Measurements from ENCODE around the gene UVSSA. TPM values are rescaled to one million over a fixed set of nuclear protein-coding genes. Genes with fewer than 3 reads are reported as not detected.

UVSSA gene
- total and polyA plus RNA-seq, 8 donors: 12.8 to 36.6 (median 18.8) TPM

- Histone ChIP-seq H3K27ac (no peak overlapping the region), H3K4me1 (peaks cover 0 to 5% of the 10 kb centered on the region in 2 donors), H3K27me3 (no peaks in the 10 kb centered on the region), H3K9me3 (no peaks in the 10 kb centered on the region), H3K36me3 (peaks cover 0 to 48% of the 10 kb centered on the region in 2 donors), H3K4me3 (no peak overlapping the region)
- no peak for ATAC-seq
- TF ChIP-seq CTCF (IDR thresholded peaks at IDR 0.05): no peak
- intact Hi-C loops (cut with DNase I): loop anchor here in 1 of 2 donors (10.0 kb wide), 1 partner anchor 256 kb away; no protein-coding TSS in a partner anchor
- peak in 2 of 4 donors; percentile 28 to 71 for DNase-seq
Observed at GRCh38 chr4:1368421-1369090, 21.5 kb downstream of the UVSSA start.

DNA sequence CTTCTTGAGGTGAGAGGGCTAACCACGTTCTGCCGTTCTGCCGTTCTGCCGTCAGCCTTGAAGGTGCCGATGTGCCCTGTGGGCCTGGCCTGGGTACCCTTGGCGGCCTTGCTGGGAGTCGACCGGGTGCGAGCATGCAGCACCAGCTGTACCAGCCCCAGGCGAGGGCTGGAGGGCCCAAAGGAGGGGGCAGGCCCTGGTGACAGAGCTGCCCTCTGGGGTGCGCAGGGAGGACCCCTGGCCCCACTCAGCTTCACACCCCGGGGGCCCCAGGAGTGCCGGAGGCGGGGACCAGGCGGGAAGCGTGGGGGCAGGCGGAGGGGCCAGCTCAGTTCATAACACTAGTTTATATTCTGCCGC is 22.1 kb downstream of the UVSSA start:
- H3K4me3 ChIP-seq: no peak overlapping the region
- DNase-seq (peak in 1 of 4 donors; percentile 72), ATAC-seq (no peak)
- H3K9me3 ChIP-seq: no peaks in the 10 kb centered on the region
- H3K27ac ChIP-seq: no peak overlapping the region
- TF ChIP-seq CTCF (IDR thresholded peaks at IDR 0.05): no peak
- H3K36me3 ChIP-seq: peaks cover 0 to 51% of the 10 kb centered on the region in 2 donors
- intact Hi-C loops (cut with DNase I): loop anchor here in 1 of 2 donors (10.0 kb wide), 1 partner anchor 256 kb away; no protein-coding TSS in a partner anchor
- no peaks in the 10 kb centered on the region for H3K27me3 ChIP-seq
- peaks cover 0 to 5% of the 10 kb centered on the region in 2 donors for H3K4me1 ChIP-seq

DNA sequence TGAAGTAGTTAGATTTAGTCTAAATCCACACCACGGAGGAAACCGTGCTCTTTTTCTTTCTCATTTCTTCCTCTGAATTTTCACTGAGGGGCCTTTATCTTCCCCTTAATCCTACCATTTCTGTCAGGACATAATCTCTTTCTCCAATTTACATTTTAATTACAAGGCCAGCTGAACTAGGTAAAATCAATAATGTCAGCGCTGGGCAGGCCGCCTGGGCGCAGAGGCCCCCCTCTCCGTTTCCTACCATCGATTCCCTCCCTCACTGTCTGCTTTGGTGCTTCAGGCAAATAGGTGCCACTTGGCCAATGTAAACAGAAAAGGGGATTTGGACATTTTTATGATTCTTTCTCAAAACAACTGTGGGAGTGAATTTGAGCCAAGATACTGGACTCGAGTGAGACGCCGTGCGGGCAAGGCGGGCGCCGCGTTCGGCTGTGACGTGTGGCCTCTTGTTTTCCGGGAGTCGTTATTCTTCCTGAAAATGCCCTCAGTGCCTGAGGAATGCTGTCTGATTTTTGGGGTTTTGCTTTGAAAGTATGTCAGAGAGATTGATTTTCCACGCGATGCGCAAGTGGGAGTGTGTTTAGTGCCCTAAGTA is 22.6 kb downstream of the UVSSA start:
- no peak for ATAC-seq
- H3K4me1 ChIP-seq: peaks cover 0 to 5% of the 10 kb centered on the region in 2 donors
- peak in 1 of 4 donors; percentile 50 for DNase-seq
- no peak overlapping the region for H3K4me3 ChIP-seq
- H3K27ac ChIP-seq: no peak overlapping the region
- no peaks in the 10 kb centered on the region for H3K27me3 ChIP-seq
- H3K9me3 ChIP-seq: no peaks in the 10 kb centered on the region
- no peak for TF ChIP-seq CTCF (IDR thresholded peaks at IDR 0.05)
- H3K36me3 ChIP-seq: peaks cover 0 to 57% of the 10 kb centered on the region in 2 donors
- intact Hi-C loops (cut with DNase I): loop anchor here in 1 of 2 donors (10.0 kb wide), 1 partner anchor 255 kb away; no protein-coding TSS in a partner anchor

DNA sequence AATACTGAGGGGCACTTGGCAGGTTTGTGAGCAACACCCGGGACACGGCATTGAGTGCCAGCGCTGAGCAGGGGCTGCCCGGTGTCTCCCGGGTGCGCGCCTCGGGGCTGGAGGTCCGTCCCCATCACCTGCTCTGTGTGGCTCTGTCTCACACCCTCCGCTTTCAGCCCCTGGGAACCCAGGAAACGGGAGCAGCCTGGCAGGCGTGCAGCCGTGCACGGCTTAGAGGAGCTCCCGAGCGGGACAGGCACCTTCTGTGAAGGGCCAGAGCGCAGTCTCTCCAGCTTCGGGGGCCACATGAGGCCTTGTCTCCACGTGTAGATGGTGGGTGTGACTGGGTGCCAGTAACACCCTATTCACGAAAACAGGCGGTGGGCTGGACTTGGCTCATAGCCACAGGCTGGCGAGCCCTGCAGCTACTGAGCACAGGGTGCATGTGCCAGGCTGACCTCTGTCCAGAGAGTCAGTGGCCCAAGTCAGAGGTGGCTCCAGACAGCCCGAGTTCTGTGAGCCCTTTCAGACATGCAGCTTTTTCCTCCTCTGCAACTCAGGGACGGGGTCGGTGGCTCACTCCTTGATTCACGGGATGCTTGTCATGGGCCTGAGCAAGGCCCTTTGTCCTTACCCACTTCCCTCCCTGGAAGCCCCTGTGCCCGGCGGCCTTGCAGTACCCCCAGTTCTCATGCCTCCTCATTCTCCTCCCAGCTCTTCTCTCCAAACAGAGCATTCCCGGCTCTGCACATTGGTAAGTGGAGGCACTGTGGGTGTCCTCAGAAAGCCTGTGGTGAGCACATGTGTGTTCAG is 23.5 kb downstream of the UVSSA start:
- Histone ChIP-seq H3K27me3 (no peaks in the 10 kb centered on the region), H3K36me3 (peaks cover 0 to 66% of the 10 kb centered on the region in 2 donors), H3K4me1 (no peaks in the 10 kb centered on the region), H3K27ac (no peak overlapping the region), H3K9me3 (no peaks in the 10 kb centered on the region), H3K4me3 (no peak overlapping the region)
- DNase-seq (peak in 1 of 4 donors; percentile 71), ATAC-seq (no peak)
- no peak for TF ChIP-seq CTCF (IDR thresholded peaks at IDR 0.05)
- intact Hi-C loops (cut with DNase I): no loop called here

Data from left lung (tissue), 10 donors.